NCI-H2107 (cell line): ENCODE measurements around the gene NFATC1.
A peak's percentile ranks its signal among the peaks of the same experiment; 100 is the strongest.

ENCODE experiments used
- DNase-seq: peaks from one replicate; lab custom pipeline; 2025; lab: John Stamatoyannopoulos, UW

The NFATC1 gene

DNA sequence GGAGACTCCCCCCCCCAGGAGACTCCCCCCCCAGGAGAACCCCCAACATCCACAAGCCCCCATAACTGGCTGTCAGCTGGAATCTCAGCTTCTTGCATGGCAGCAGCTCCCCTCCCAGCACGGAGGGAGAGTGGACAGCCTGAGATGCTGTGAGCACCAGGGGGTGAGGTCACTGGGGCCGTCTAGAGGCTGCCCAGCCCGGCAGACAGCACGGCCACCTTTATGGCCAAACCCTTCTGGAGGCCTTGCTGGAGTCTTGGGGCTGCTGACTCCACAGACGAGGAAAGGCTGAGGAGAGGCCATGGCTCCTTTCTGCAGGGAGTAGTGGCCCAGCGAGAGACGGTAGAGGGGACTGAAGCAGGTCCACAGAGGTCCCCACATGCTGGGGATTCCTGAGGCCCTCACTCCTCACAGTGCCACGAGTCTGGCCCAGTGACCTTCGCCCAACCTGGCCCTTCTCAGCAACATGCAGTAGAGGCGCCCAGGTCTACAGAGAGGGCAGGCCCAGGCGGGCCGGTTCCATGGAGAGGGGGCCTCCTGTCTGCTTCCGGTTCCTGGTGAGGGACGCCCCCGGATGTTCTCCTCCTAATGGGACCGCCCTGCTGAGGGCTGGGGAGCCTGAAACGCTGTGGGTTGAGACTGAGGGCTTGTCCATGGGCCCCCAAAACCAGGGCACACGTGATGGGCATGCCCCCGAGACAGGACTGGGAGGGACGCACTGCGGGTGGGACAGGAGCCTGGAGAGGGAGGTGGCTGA, 161.3 kb downstream of the NFATC1 start:
- no peak for DNase-seq

DNA sequence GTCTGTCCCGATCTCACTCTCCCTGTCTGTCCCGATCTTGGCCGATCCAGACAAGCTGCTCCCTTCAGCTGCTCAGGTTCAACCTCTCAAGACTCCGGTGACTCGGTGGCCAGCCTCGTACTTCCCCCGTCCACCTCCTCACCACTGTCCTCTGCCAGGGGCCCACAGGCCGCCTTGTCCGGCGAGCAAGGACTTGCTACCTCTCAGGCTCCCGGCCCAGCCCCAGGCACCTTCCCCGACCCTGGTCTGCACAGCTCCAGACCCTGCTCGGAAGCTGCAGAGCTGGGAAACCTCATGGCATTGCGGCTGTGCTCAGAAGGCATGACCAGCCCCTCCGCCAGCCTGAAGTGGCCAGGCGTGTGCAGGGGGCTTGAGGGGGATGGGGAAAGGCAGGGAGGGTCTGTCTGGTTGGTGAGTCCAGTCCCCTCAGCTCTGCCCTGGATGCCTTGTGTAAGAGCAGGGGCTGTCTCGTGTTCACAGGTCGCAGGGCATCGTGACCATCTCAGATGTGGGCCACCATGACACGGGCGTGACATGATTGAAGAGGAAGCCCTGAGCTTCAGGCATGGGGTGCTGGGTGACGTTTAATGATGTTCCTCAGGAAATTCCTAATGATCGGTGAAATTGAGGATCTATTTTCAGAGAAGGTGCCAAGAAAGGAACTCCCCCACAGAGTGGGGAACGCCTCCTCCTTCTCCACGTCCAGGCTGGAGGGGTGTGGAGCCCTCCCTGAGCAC, 162.6 kb downstream of the NFATC1 start:
- no peak for DNase-seq

- no peak for DNase-seq
Observed at GRCh38 chr18:79558933-79559416, 163.2 kb downstream of the NFATC1 start.

DNA sequence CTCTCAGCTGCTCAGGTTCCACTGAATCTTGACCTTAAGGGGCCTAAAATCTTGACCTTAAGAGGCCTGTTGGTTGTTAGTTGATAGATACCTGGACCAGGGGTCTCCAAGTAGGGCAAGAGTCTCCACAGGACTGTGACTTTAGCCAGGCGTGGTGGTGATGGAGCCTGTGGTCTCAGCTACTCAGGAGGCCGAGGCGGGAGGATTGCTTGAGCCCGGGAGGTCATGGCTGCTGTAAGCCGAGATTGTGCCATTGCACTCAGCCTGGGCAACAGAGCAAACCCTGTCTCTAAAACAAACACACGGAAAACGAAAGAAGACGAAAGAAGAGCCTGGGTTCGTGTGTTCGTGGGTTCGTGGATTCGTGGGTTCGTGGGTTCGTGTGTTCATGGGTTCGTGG, 163.7 kb downstream of the NFATC1 start:
- no peak for DNase-seq

DNA sequence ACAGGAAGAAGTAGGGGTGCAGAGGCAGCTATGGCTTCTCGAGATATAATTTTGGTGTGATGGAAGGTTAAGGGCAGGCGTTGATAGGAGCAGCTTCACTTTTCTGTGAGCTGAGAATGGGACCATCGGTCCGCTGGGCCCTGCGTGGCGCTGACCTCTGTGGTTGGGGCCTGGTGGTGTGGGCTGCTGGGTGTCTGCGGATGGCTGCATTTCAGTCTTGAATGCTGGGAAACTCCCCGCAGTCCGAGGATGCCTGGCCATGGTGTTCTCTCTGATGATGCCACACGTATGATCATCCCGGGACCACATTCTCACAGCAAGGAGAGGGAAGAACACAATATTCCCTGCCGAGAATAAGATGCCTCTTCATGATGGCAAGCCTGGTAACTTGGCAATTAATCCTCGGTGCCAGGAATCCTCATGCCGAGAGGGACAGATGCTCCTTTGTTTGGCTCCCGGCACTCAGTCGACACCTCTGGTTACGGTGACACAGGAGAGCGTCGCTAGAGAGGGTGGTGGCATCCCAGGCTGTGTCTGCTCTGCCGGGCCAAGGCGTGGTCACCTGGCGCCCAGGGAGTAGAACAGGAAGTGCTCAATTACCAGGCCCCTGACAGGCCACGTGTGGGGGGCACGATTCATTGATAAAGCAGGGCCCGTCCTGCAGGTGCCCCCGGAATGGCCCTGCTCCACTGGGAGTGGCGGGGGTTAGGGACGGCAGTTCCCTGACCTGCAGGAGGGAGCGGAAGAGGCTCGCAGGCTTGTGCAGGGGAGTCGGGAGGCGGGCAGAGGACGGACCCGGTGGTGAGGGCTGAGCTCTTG, 164.5 kb downstream of the NFATC1 start:
- peak; percentile 40 for DNase-seq

- DNase-seq: no peak
Observed at GRCh38 chr18:79560861-79561210, 165.1 kb downstream of the NFATC1 start.

DNA sequence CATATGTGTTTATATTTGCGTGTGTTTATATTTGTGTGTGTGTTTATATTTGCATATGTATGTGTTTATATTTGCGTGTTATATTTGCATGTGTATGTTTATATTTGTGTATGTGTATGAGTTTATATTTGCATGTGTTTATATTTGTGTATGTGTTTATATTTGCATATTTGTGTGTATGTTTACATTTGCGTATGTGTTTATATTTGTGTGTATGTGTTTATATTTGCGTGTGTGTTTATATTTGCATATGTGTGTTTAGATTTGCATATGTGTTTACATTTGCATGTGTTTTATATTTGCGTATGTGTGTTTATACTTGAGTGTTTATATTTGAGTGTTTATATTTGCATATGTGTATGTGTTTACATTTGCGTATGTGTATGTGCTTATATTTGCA, 168.2 kb downstream of the NFATC1 start:
- no peak for DNase-seq

- DNase-seq: no peak
Observed at GRCh38 chr18:79564441-79564840, 168.7 kb downstream of the NFATC1 start.

DNA sequence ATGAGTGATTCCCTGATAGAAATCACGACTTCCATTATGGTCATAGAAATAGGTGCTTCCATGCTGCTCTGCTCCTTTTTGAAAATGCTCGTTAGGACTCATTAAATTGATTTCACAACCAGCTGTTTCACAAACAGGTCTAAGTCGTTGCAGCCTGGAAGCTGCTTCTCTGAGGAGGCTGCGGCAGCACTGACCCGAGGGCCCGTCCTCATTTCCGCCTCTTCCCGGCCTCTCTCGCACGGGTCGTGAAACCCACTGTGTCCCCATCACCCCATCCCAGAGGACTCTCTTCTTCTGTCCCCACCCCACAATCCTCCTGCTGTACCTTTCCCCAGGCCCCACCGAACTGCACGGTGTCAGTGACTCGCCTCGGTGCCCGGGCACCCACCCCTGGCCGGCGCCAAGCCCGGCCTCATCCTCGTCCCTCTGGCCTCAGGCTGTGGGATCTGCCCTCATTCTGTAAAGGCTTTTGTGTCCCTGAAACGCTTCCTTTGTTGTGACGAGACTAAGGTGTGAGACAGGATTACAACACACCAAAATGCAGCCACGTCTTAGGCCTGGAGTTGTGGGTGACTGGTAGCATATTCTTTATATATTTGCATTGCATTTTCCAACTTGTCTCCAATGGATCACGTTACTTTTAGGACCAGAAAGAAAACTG, 171.2 kb downstream of the NFATC1 start:
- no peak for DNase-seq

GRCh38 chr18:79567481-79568147, 171.9 kb downstream of the NFATC1 start:
- DNase-seq: peak; percentile 65

GRCh38 chr18:79568543-79569205, 172.9 kb downstream of the NFATC1 start:
- DNase-seq: no peak

DNA sequence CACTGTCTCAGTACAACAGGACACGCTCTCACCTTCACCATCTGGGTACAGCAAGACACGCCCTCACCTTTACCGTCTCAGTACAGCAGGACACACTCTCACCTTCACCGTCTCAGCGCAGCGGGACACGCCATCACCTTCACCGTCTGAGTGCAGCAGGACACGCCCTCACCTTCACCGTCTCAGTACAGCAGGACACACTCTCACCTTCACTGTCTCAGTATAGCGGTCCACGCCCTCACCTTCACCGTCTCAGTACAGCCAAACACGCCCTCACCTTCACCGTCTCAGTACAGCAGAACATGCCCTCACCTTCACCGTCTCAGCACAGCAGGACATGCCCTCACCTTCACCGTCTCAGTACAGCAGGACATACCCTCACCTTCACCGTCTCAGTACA, 174.0 kb downstream of the NFATC1 start:
- DNase-seq: no peak

DNA sequence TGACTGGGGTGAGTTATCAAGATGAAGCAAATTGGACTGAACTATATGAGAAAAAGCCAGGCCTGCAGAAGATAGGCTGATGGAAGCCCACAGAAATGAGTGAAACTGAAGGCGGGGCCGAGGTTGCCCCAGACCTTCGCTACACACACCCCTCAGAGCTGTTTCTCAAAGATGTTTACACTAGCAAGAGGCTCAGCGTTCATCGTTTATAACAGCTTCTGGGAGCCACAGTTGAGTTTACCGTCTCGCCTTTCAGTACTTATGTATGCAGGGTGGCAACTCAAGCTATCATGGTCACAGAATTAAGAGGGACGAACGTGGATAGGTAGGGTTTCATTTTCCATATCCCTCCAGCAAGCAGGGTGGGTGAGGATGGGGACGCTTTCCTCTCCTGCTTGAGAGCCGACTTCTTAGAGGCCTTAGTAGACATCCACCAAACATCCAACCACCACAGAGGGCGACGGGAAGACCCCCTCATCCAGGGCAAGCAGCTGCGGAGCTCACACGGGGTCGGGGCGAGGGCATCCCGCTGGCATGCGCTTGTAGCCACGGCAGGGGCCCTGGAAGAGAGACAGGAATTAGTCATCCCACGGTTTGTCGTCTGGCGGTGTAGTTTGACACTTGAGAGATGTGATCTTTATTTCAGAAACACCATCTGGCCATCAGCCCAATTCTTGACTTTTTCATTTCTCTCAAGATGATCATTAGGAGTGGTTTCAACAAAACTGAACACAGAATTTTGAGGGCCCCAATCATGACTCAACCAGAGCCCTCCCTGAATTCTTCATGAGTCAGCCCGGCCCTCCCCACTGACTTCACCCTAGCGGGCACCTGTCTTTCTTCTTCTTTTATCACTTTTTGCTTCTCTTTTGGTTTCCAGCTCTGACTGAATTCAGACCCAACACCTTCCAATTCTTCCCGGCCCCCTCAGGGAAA, 174.8 kb downstream of the NFATC1 start:
- peak; percentile 53 for DNase-seq

DNA sequence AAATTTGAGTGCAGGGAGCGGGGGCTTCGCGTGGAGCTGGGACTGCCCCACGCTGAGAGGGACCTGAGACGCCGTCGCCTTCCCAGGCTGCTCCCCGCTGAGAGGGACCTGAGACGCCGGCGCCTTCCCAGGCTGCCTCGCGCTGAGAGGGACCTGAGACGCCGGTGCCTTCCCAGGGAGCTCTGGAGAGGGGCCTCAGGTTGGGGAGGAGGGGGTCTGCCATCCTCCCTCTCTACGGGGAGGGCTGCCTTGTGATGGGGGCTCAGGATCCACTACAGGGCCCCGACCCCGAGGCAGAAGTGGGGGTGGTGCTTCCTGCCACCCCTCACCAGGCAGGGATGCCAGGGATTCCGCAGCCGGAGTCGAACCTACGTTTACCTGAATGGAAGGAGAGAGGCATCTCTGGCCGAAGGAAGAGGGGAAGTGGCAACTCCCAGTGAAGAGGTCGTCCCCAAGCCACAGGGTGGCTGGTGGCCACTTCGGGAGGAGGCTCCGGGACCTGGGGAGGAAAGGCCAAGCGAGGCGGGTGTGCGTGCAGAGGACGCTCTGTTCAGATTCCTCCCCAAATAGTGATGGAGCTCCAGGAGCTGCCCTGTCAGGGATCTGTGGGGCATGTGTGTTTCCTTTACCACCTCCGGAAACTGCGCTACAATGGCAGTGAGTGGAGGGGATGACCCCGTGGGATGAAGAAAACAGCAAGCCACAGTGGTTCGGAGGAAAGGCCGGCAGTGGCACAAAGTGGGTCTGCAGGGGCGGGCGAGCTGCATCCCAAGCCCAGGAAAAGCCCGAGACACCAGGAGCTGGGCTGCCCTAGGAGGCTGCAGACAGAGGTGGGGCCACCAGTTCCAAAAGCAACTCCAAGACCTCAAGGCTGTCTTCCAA, 175.7 kb downstream of the NFATC1 start:
- DNase-seq: no peak

- no peak for DNase-seq
Observed at GRCh38 chr18:79572093-79572780, 176.5 kb downstream of the NFATC1 start.

DNA sequence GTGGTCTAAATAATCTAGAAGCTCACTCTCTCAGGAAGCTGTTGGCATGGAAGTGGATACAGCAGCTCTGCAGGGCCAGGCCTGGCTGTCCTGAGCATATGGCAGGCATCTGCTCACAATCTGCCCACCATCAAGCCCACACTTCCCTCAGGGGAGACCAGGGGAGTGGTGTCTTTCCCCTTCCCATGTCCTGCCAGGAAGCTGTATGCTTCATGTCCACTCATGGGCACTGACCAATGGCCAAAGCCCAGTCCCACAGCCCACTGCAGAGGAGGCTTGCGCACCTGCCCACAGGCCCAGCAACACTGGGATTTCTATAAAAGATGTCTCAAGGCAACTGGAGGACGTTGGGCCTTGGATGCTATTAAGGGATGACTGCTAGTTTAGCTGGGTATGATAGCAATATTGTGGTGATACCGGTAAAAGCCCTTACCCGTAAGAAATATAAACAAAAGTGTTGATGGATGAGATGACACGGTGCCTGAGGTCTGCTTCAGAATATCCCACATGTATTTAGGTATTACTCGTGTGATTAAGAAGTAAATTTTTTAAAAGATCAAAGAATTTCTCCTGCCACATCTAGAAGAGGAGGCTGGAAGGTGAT, 177.2 kb downstream of the NFATC1 start:
- no peak for DNase-seq

DNA sequence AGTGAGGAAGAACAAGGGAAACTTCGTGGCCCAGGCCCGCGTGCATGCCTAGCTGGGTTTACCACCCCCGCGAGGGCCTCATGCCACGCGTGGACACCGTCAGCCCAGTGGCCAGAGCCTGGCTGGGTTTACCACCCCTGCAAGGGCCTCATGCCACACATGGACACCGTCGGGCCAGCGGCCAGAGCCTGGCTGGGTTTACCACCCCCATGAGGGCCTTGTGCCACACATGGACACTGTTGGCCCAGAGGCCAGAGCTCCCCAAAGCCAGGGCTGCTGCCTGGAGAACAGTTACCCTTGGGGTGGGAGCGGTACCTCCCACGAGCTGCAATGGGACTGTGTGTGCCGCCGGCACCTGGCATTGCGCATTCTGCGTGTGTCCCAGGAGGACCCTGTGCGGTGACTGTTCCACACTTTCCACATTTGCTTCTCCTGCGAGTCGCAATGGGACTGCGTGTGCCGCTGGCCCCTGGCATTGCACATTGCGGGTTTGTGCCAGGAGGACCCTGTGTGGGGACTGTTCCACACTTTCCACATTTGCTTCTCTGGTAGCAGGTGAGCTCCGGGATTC, 178.3 kb downstream of the NFATC1 start:
- DNase-seq: no peak
